IPS-18a (cell line): ENCODE results near the gene CDH13.

Source experiments
- H3K27ac ChIP-seq: one replicate; pipeline ENCODE4 v1.5.1; 2013; ENCODE audit warnings: low read length
- H3K27me3 ChIP-seq: one replicate; pipeline ENCODE4 v1.6.1; 2013; ENCODE audit warnings: mild to moderate bottlenecking, low read length; ENCODE audit not compliant: control insufficient read depth, insufficient read depth
- H3K36me3 ChIP-seq: one replicate; pipeline ENCODE4 v1.6.1; 2013; ENCODE audit warnings: low read depth, low read length; ENCODE audit not compliant: control insufficient read depth
- H3K4me1 ChIP-seq: one replicate; pipeline ENCODE4 v1.6.1; 2013; ENCODE audit warnings: low read depth, low read length; ENCODE audit not compliant: control insufficient read depth
- H3K4me3 ChIP-seq: one replicate; pipeline ENCODE4 v1.5.1; 2013; ENCODE audit warnings: low read length
- H3K9ac ChIP-seq: one replicate; pipeline ENCODE4 v1.6.1; 2013; ENCODE audit warnings: mild to moderate bottlenecking, low read length, moderate library complexity
- H3K9me3 ChIP-seq: one replicate; pipeline ENCODE4 v1.6.1; 2013; ENCODE audit warnings: low read depth, low read length; ENCODE audit not compliant: control insufficient read depth

CDH13 gene

DNA sequence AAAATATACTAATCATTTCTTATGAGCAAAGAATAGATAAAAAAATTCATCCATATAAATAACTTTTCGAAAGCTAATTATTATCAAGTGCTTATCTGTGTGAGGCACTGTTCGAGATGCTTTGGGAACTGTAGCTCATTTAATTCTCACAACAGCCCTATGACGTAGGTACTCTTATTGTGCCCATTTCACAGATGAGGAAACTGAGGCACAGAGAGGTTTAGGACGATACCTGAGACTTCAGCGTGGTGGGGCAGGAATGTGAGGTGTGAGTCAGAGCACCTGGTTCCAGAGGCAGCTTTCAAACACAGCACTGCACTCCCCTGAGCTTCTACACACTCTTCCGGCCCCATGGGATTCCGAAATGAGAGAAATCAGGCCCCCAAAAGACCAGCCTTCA is 995.2 kb downstream of the CDH13 start:
- Histone ChIP-seq H3K9me3 (no peaks in the 10 kb centered on the region), H3K27me3 (no peaks in the 10 kb centered on the region), H3K4me3 (no peak overlapping the region), H3K9ac (no peak overlapping the region), H3K27ac (no peak overlapping the region), H3K4me1 (peaks cover 9% of the 10 kb centered on the region), H3K36me3 (no peaks in the 10 kb centered on the region)

DNA sequence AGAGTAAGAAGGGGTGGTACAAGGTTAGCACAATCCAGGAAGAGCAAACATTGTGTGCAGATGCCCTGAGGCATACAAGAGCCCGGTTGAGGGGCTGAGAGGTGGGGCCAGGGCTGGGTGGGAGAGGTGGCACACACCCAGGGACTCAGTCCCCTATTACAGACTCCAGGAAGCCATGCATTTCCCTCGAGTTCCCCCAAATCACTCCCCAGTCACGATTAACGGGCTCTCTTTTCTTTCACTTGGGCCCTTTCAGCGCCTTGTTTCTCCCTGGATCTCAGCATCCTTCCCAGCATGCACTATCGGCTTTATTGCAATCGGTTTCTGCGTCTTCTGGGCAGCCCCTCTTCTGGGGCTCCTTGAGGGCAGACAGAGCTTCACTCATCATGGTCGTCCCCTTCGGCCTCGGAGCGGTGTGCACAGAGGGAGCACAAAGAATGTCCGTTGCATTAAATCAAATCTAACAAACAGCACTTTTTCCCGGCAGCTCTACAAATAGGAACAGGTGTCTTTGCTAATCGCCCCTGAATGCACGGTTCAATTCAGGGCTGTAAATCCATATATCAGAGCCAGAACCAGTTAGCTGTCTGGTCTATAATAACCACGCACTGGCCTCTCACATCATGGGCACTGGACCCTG is 996.4 kb downstream of the CDH13 start:
- no peak overlapping the region for H3K27ac ChIP-seq
- H3K9ac ChIP-seq: no peak overlapping the region
- H3K27me3 ChIP-seq: no peaks in the 10 kb centered on the region
- no peak overlapping the region for H3K4me3 ChIP-seq
- H3K4me1 ChIP-seq: peaks cover 9% of the 10 kb centered on the region
- H3K36me3 ChIP-seq: no peaks in the 10 kb centered on the region
- H3K9me3 ChIP-seq: no peaks in the 10 kb centered on the region

GRCh38 chr16:83623892-83624291 is 997.1 kb downstream of the CDH13 start:
- H3K36me3 ChIP-seq: no peaks in the 10 kb centered on the region
- H3K4me1 ChIP-seq: peaks cover 9% of the 10 kb centered on the region
- no peaks in the 10 kb centered on the region for H3K9me3 ChIP-seq
- H3K4me3 ChIP-seq: no peak overlapping the region
- no peak overlapping the region for H3K9ac ChIP-seq
- no peaks in the 10 kb centered on the region for H3K27me3 ChIP-seq
- H3K27ac ChIP-seq: no peak overlapping the region

DNA sequence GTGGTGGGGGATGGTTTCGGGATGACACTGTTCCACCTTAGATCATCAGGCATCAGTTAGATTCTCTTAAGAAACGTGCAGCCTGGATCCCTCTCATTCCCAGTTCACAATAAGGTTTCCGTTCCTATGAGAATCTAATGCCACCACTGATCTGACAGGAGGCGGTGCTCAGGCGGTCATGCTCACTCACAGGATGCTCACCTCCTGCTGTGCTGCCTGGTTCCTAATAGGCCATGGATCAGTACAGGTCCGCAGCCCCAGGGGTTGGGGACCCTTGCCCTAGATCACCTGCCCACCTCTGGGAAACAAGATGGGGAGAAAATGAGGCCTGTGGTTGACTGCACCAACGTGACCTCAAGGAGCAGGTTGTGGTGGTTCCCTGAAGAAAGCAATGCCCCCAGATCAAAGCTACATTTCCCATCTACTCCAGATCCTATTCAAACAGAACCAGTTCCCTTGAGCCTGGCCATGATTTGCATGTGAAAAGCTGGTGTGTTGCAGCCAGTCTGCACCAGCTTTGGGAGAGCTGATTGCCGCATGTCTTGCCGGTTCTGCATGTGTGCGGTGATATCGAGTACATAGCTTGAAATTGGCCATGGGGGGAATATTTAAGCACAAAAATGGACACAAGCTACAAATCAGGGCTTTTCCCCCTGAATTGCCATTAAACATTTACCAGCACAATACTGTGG is 997.8 kb downstream of the CDH13 start:
- Histone ChIP-seq H3K27ac (no peak overlapping the region), H3K9me3 (no peaks in the 10 kb centered on the region), H3K9ac (no peak overlapping the region), H3K36me3 (no peaks in the 10 kb centered on the region), H3K4me1 (peaks cover 8% of the 10 kb centered on the region), H3K27me3 (no peaks in the 10 kb centered on the region), H3K4me3 (no peak overlapping the region)

GRCh38 chr16:83626204-83626603 is 999.4 kb downstream of the CDH13 start:
- Histone ChIP-seq H3K4me1 (peaks cover 9% of the 10 kb centered on the region), H3K27ac (no peak overlapping the region), H3K9me3 (no peaks in the 10 kb centered on the region), H3K36me3 (no peaks in the 10 kb centered on the region), H3K27me3 (no peaks in the 10 kb centered on the region), H3K4me3 (no peak overlapping the region), H3K9ac (no peak overlapping the region)

DNA sequence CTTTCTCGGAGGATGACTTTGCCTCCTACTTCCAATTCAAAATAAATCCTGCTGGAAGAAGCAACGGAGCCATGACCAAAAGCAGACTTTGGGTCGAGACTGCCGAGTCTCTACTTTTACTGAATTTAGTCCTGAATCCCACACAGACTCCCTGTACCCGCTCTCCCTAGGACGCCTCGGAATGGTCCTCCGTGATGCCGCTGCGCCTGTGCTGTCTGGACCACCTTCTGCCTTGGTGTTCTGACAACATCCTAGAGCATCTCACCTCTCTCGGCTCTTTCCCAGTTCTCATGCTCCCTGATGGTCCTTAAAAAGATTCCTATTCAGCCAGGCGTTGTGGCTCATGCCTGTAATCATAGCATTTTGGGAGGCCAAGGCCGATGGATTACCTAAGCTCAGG is 999.9 kb downstream of the CDH13 start:
- Histone ChIP-seq H3K4me1 (peaks cover 10% of the 10 kb centered on the region), H3K27me3 (no peaks in the 10 kb centered on the region), H3K27ac (no peak overlapping the region), H3K36me3 (no peaks in the 10 kb centered on the region), H3K9me3 (no peaks in the 10 kb centered on the region), H3K9ac (no peak overlapping the region), H3K4me3 (no peak overlapping the region)

DNA sequence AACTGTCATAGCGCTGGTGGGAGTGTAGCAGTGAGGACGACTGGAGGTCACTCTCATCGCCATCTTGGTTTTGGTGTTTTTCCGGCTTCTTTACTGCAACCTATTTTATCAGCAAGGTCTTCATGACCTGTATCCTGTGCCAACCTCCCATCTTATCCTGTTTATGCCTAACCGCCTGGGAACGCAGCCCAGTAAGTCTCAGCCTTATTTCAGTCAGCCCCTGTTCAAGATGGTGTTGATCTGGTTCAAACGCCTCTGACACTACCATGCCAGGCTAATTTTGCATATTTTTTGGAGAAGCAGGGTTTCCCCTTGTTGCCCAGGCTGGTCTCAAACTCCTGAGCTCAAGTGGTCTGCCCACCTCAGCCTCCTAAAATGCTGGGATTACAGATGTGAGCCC is 1001.2 kb downstream of the CDH13 start:
- no peaks in the 10 kb centered on the region for H3K27me3 ChIP-seq
- peaks cover 11% of the 10 kb centered on the region for H3K4me1 ChIP-seq
- no peaks in the 10 kb centered on the region for H3K36me3 ChIP-seq
- no peak overlapping the region for H3K4me3 ChIP-seq
- H3K27ac ChIP-seq: no peak overlapping the region
- no peaks in the 10 kb centered on the region for H3K9me3 ChIP-seq
- no peak overlapping the region for H3K9ac ChIP-seq

DNA sequence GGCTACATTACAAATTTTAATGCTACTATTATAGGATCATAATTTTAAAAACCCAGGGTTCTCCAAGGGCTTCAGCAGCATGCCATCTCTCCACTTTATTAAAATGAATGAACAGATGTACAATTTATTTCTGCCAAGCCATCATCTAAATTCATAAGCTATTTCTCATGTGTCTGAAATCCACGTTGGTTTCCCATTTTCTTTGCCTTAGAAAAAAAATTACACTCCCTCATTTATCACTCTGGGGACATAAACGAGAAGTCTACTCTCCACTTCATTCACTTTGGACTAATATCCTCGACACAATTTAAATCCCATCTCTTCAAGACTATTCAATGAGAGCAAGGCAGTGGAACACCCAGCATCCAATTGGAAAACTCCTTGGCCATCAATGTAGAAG is 1002.7 kb downstream of the CDH13 start:
- no peak overlapping the region for H3K9ac ChIP-seq
- H3K27ac ChIP-seq: no peak overlapping the region
- H3K4me3 ChIP-seq: no peak overlapping the region
- no peaks in the 10 kb centered on the region for H3K27me3 ChIP-seq
- peaks cover 14% of the 10 kb centered on the region for H3K4me1 ChIP-seq
- H3K36me3 ChIP-seq: no peaks in the 10 kb centered on the region
- H3K9me3 ChIP-seq: no peaks in the 10 kb centered on the region

- no peak overlapping the region for H3K9ac ChIP-seq
- H3K27ac ChIP-seq: no peak overlapping the region
- H3K27me3 ChIP-seq: no peaks in the 10 kb centered on the region
- H3K9me3 ChIP-seq: no peaks in the 10 kb centered on the region
- H3K4me1 ChIP-seq: peaks cover 12% of the 10 kb centered on the region
- H3K36me3 ChIP-seq: no peaks in the 10 kb centered on the region
- H3K4me3 ChIP-seq: no peak overlapping the region
Observed at GRCh38 chr16:83629836-83630235, 1003.1 kb downstream of the CDH13 start.

DNA sequence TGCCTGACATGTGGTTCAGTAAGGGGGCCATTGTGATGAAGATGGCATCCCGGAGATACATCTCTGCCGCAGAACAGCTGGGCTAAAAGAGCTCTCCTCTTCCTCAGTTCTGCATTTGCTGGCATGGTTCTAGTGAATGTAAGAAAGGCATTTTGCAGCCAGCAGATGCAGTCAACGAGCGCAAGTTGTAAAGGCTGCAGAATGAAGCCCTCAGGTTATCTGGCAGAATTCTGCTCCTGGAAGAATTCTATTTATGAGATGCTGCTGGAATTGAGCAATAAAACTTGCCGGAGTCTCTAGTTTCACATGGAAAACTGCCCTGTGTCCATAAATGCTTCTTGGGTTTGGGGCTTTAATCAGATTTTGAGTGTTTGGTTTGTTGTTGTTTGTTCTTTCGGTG is 1004.2 kb downstream of the CDH13 start:
- peaks cover 9% of the 10 kb centered on the region for H3K4me1 ChIP-seq
- no peak overlapping the region for H3K9ac ChIP-seq
- H3K9me3 ChIP-seq: no peaks in the 10 kb centered on the region
- no peaks in the 10 kb centered on the region for H3K36me3 ChIP-seq
- no peak overlapping the region for H3K4me3 ChIP-seq
- no peak overlapping the region for H3K27ac ChIP-seq
- no peaks in the 10 kb centered on the region for H3K27me3 ChIP-seq

DNA sequence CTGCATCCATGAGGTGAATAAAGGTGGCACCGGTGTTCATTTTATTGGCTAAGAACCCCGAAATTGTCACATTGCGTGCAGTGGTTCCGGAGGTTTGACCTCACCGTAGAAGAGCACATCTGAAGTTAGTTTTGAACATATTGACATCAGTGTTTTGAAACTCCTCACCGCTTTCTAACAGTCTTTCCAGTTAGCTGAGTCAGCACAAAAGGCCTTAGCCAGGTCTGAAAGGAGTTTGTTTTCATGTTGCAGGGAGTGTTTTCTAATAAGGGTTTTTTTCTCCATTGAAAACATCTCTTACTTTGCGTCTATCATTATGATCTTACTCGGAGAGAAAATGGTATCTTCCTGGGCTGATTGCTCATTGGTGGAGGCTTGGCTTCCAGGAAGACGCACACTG is 1006.5 kb downstream of the CDH13 start:
- no peaks in the 10 kb centered on the region for H3K9me3 ChIP-seq
- no peaks in the 10 kb centered on the region for H3K27me3 ChIP-seq
- no peaks in the 10 kb centered on the region for H3K36me3 ChIP-seq
- no peak overlapping the region for H3K9ac ChIP-seq
- H3K27ac ChIP-seq: no peak overlapping the region
- H3K4me1 ChIP-seq: peaks cover 9% of the 10 kb centered on the region
- H3K4me3 ChIP-seq: no peak overlapping the region

- Histone ChIP-seq H3K9me3 (no peaks in the 10 kb centered on the region), H3K36me3 (no peaks in the 10 kb centered on the region), H3K27ac (peak overlapping the region; percentile 40), H3K4me1 (peaks cover 21% of the 10 kb centered on the region), H3K9ac (no peak overlapping the region), H3K4me3 (peak overlapping the region; percentile 10), H3K27me3 (no peaks in the 10 kb centered on the region)
Observed at GRCh38 chr16:83648347-83648746, 1021.6 kb downstream of the CDH13 start.
